Effector memory CD4-positive, alpha-beta T cell (primary cell): ENCODE results near the gene RNF151.
A peak's percentile ranks its signal among the peaks of the same experiment; 100 is the strongest.
"Not testable (repeated sequence)": the region's sequence is repeated elsewhere in the genome, so short reads cannot be mapped to it uniquely, and the experiment has no call there.

ENCODE experiments used
- DNase-seq, 3 donors: peaks; one replicate each; pipeline ENCODE4 v3.0.0-alpha.2; 2020
- H3K27ac ChIP-seq: 2 replicates; pipeline ENCODE4 v1.7.0; 2013; ENCODE audit warnings: mild to moderate bottlenecking, low read length, moderate library complexity; ENCODE audit not compliant: insufficient read depth, poor library complexity, severe bottlenecking
- H3K27me3 ChIP-seq: replicated peaks from 2 replicates; pipeline ENCODE4 v1.7.0; 2013; ENCODE audit warnings: mild to moderate bottlenecking, low read length; ENCODE audit not compliant: insufficient read depth, control insufficient read depth, poor library complexity, severe bottlenecking
- H3K36me3 ChIP-seq: 2 replicates; pipeline ENCODE4 v1.7.0; 2013; ENCODE audit warnings: mild to moderate bottlenecking, low read length, moderate library complexity; ENCODE audit not compliant: control insufficient read depth, insufficient read depth
- H3K4me1 ChIP-seq: 2 replicates; pipeline ENCODE4 v1.7.0; 2013; ENCODE audit warnings: low read length, mild to moderate bottlenecking; ENCODE audit not compliant: control insufficient read depth, insufficient read depth, poor library complexity, severe bottlenecking
- H3K4me3 ChIP-seq: 2 replicates; pipeline ENCODE4 v1.7.0; 2013; ENCODE audit warnings: low read length, low read depth, mild to moderate bottlenecking; ENCODE audit not compliant: insufficient read depth, poor library complexity, severe bottlenecking
- H3K9me3 ChIP-seq: 2 replicates; pipeline ENCODE4 v1.7.0; 2013; ENCODE audit warnings: mild to moderate bottlenecking, low read length, moderate library complexity; ENCODE audit not compliant: control insufficient read depth

Gene RNF151

DNA sequence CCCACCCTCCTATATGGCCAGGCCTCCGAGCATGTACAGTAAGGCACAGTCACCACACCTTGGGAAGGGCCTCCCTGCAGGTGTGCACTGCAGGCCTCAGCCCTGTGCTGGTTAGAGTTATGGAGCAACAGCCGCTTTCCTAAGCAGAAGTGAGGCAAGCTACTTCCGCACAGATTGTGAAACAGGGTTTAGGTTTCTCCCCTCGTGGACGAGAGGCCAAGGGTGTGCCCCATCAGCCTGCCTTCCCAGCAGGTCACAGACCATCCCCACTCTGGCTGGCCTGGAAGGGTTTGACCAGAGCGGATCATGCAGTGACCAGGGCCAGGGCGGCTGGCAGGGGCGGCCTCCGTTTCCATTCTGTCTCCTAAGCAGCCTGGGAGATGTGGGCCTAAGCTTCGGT lies 28.3 kb upstream of the RNF151 start:
- H3K36me3 ChIP-seq, result peaks cover 17% of the 10 kb centered on the region
- no peak overlapping the region for H3K4me3 ChIP-seq
- no peak overlapping the region for H3K27ac ChIP-seq
- no peaks in the 10 kb centered on the region for H3K9me3 ChIP-seq
- DNase-seq, result no peak
- H3K27me3 ChIP-seq, result no peaks in the 10 kb centered on the region
- peaks cover 9% of the 10 kb centered on the region for H3K4me1 ChIP-seq

DNA sequence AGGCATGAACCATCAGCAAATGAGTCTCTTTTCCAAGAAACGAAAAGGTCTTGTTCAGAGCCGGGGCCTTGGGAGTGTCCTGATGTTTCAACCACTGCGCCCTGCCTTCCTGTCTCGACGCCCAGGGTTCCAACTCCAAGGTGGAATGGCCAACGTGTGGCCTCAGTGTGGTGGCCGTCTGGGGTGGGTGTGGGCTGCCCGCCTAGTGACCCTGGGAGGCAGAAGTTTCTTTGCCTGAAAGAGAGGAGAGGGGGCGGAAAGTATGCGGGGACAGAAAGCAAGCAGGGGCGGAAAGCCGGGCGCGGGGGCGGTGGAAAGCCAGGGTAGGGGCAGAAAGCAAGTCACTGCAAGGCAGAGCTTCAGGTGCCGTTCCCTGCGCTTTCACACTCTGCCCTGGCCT lies 27.7 kb upstream of the RNF151 start:
- H3K27me3 ChIP-seq, result no peaks in the 10 kb centered on the region
- H3K9me3 ChIP-seq, result no peaks in the 10 kb centered on the region
- no peak for DNase-seq
- peaks cover 17% of the 10 kb centered on the region for H3K36me3 ChIP-seq
- H3K4me3 ChIP-seq, result no peak overlapping the region
- peaks cover 9% of the 10 kb centered on the region for H3K4me1 ChIP-seq
- H3K27ac ChIP-seq, result no peak overlapping the region

DNA sequence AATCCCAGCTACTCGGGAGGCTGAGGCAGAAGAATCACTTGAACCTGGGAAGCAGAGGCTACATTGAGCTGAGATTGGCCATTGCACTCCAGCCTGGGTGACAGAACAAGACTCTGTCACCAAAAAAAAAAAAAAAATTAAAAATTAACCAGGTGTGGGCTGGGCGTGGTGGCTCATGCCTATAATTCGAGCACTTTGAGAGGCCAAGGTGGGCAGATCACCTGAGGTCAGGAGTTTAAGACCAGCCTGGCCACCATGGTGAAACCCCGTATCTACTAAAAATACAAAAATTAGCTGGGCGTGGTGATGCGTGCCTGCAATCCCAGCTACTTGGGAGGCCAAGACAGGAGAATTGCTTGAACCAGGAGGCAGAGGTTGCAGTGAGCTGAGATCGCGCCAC lies 26.8 kb upstream of the RNF151 start:
- not testable (repeated sequence) for H3K4me1 ChIP-seq, H3K9me3 ChIP-seq, DNase-seq, H3K27ac ChIP-seq, H3K4me3 ChIP-seq, H3K27me3 ChIP-seq
- peaks cover 17% of the 10 kb centered on the region for H3K36me3 ChIP-seq

DNA sequence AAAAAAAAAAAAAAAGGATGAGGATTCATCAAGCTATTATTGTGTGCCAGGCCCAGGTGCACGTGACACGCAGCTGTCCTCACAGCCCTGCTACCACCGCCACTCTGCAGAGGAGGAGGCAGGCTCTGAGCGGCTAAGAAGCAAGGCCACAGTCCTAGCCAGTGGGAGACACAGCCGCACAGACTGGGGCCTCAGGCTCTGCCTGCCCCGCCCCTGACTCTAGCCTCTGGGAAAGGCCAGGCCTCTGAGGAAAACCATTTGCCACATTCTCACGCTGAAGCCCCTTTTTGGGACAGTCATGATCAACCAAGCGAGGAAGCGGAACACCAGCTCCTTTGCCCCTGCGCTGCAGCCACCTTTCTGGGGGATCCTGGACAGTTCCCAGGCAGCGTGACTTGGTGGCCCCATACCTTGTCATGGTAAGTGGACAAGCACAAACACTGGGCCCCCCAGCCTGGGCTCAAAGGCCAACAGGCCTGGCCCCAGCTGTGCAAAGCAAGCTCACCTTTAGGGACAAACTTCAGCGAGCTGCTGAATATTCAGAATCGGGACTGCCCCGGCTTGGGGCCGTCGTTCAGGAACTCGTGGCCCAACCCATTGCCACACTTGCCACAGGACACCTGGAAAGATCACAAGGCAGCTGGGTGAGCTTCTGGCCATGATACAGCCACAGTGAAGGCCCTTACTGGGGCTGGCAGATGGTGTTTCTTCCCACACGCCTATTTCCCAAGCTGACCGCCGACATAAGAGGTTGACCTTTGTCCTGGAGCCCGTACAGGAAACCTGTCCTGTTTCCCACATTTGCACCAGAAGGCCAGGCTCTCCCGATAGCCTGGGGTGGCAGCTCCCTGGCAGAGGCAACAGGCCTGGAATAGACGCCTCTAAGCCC lies 26.1 kb upstream of the RNF151 start:
- Histone ChIP-seq H3K27ac (no peak overlapping the region), H3K27me3 (no peaks in the 10 kb centered on the region), H3K36me3 (peaks cover 17% of the 10 kb centered on the region), H3K9me3 (no peaks in the 10 kb centered on the region), H3K4me1 (peaks cover 9% of the 10 kb centered on the region), H3K4me3 (no peak overlapping the region)
- DNase-seq, result no peak

DNA sequence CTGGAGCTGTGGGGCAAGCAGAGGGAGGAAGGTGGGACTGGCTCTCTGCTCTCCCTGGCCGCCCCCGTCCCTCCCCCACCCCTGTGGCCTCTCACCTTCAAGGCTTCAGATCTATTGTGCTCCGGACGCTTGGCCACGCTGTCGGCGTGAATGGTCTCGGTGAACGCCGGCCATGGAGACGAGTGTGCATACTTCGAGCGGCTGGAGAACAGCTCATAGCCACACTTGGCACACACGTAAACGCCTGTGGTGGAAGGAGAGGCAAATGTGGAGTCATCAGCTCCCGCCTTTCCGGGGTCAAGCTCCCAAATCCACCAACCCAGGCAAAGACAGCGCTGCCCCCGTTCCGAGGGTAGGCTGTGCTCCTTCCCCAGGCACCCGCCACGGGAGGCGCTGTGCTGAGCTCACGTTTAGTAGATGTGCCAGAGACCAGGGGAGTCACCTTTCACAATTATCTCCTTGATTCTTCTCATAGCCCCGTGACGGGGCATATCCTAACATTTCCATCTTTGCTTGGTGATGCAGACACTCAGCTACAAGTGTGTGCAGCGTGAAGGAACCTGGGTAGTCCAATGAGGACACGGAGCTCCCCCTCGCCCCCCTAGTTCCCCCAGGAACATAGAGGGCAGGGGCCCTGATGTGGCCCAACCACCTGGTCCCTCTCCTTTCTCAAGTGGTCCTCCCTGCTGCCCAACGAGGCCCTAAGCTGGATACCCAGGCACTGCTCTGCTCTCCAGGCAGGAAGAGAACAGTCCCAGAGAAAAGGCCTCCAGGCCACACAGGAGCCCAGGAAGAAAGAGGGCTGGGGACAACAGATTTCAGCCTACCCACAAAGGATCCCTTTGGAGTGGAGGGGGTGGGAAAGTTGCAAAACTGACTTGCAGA lies 25.3 kb upstream of the RNF151 start:
- no peak overlapping the region for H3K27ac ChIP-seq
- H3K36me3 ChIP-seq, result peaks cover 17% of the 10 kb centered on the region
- no peaks in the 10 kb centered on the region for H3K9me3 ChIP-seq
- DNase-seq, result no peak
- H3K27me3 ChIP-seq, result no peaks in the 10 kb centered on the region
- no peak overlapping the region for H3K4me3 ChIP-seq
- peaks cover 9% of the 10 kb centered on the region for H3K4me1 ChIP-seq

DNA sequence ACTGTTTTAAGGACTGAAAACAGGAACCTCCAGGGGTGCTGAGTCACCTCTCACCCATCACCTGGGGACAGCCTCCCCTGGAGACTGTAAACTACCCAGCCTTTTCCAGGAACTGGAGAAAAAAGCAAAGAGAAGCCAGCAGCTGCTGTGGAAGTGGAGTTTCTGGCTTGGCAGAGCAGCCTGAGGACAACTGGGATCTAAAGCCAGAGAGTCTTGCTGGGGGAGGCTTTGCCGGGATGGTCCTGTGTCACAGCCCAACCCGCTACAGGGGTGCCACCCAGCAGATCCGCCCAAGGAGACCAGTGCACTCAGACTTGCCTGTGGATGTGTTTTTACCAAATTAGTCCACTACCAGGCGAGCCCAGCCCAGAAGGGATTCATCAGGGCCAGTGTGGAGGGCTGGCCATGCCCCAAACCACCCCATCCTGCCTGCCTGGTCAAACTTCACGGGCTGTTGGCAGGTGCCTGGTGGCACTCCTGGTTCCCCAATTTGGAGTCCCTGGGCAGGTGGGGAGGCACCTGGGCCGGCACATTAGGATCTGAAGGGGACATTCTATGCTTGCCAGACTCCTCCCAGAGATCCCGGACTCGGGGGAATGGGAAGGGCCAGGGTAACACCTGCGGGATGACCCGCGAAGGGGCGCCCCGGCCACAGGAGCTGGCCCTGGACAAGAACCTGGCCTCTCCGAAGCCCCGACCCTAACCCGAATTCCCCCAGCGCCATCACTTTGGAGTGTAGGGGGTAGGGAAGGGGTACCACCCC lies 24.4 kb upstream of the RNF151 start:
- no peak for DNase-seq
- Histone ChIP-seq H3K36me3 (peaks cover 17% of the 10 kb centered on the region), H3K4me1 (peaks cover 9% of the 10 kb centered on the region), H3K9me3 (no peaks in the 10 kb centered on the region), H3K27ac (peak overlapping the region; percentile 70), H3K27me3 (no peaks in the 10 kb centered on the region), H3K4me3 (peak overlapping the region; percentile 95)

DNA sequence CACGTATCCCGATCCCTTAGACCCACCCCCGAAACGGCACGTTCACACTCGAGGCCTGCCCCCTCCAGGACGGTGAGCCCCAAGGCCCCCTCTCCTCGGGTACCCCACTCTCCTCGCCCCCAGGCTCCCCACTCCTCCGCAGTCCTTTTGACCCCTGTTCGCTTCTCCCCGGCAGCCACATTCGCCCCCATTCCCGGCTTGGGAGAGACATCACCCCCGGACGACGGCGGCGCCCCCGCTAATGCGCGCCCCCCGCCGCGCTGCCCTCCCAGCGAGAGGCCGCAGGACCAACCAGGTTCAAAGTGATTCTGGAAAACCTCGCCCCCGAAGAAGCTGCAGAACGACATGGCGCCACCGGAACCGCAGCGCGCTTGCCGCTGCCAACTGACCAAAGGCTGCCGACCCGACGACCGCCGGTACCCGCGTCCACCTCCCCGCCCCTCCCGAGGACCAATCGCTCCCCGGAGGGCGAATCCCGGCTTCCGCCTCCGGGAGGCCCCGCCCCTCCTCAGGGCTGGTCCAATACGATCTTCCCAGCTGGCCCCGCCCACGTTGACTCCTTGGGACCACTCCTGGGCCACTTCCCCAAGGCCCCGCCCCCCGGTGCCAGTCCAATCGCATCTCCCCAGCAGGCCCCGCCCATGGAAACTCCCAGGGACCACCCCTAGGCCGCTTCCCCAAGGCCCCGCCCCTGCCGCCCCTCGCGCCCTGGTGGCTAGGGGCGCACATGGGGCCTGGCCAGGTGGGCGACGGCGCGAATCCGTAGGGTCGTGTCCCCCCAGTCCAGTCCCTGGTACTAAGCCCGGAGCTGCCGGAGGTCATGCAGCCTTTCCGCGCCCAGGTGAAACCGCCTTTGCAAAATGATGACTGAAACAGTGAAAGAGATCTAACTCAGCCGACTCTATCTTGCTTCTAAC lies 23.6 kb upstream of the RNF151 start, which contains the start of gene MSRB1:
TSS of gene MSRB1 (minus strand) at position 390 of the 917 bp plus-strand sequence. CDS start at position 347, 43 bp downstream.
- Histone ChIP-seq H3K27ac (peak within 1 kb of the TSS; percentile 70), H3K27me3 (no peaks in the 10 kb centered on the region), H3K4me1 (peaks cover 9% of the 10 kb centered on the region), H3K4me3 (peak within 1 kb of the TSS; percentile 95), H3K9me3 (no peaks in the 10 kb centered on the region), H3K36me3 (peaks cover 15% of the 10 kb centered on the region)
- peak; percentile 97 to 99 (median 99) for DNase-seq

DNA sequence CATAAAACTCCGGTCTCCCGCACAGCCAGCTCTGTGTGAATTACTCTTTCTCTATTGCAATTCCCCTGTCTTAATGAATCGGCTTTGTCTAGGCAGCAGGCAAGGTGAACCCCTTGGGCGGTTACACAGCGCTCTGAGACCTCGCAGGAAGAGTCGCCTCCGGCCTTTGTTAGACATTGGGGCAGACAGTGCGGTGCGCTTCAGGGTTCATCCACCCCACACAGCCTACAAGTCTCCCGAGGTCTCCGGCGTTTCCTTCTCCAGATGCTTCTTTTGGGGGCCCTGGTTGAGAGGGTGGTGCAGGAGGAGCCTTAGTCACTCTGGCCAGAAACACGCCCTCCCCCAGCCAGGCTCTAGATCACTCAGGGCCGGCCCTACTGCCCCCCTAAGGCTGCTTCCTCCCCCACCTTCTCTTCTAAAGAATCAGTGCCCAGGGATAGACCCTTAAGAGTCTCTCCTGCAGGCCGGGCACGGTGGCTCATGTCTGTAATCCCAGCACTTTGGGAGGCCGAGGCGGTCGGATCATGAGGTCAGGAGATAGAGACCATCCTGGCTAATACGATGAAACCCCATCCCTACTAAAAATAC lies 21.9 kb upstream of the RNF151 start:
- no peak for DNase-seq

More for the DNA sequence above, 21.9 kb upstream of the RNF151 start:
- Histone ChIP-seq H3K4me1 (peaks cover 9% of the 10 kb centered on the region), H3K4me3 (no peak overlapping the region), H3K27me3 (no peaks in the 10 kb centered on the region), H3K9me3 (no peaks in the 10 kb centered on the region), H3K27ac (no peak overlapping the region), H3K36me3 (no peaks in the 10 kb centered on the region)
